Measurements from ENCODE around the gene GAST. TPM values are rescaled to one million over a fixed set of nuclear protein-coding genes. Genes with fewer than 3 reads are reported as not detected.

Gene GAST
- total RNA-seq, 1 experiment from 2014 or later: not detected

- TF ChIP-seq REST (IDR thresholded peaks at IDR 0.05; ENCODE audit: low read depth): no peak
- no peak for TF ChIP-seq JUND (IDR thresholded peaks at IDR 0.05)
- TF ChIP-seq SP1 (IDR thresholded peaks at IDR 0.05; ENCODE audit: low read depth): no peak
- no peak for TF ChIP-seq MAX (IDR thresholded peaks at IDR 0.05)
- no peak for TF ChIP-seq POLR2AphosphoS5 (IDR thresholded peaks at IDR 0.05; ENCODE audit: low read depth, low read length)
- no peak for TF ChIP-seq ATF3 (IDR thresholded peaks at IDR 0.05)
- no peak for TF ChIP-seq ZNF274 (IDR thresholded peaks at IDR 0.05; ENCODE audit: low read depth, low read length)
- TF ChIP-seq POLR2A (IDR thresholded peaks at IDR 0.05; ENCODE audit: borderline replicate concordance, extremely low read depth, insufficient read depth, insufficient read length): no peak
These were observed 31.6 kb upstream of the GAST start (continued) for GRCh38 chr17:41680426-41681040.

- Histone ChIP-seq H3K27me3 (ENCODE audit: insufficient read depth, low read length) (no peaks in the 10 kb centered on the region), H3K27ac (ENCODE audit: low read depth, low read length) (no peak overlapping the region)
- no peak for TF ChIP-seq EGR1 (IDR thresholded peaks at IDR 0.05; ENCODE audit: low read depth)
- TF ChIP-seq FOSL1 (IDR thresholded peaks at IDR 0.05; ENCODE audit: low read depth): no peak
- no peak for TF ChIP-seq JUND (IDR thresholded peaks at IDR 0.05)
- TF ChIP-seq EZH2 (IDR thresholded peaks at IDR 0.05): no peak
- TF ChIP-seq EZH2phosphoT487 (IDR thresholded peaks at IDR 0.05; ENCODE audit: borderline replicate concordance): no peak
- TF ChIP-seq RAD21 (IDR thresholded peaks at IDR 0.05; ENCODE audit: low read depth): no peak
- no peak for TF ChIP-seq SRF (IDR thresholded peaks at IDR 0.05; ENCODE audit: low read depth)
- TF ChIP-seq SIN3A (IDR thresholded peaks at IDR 0.05; ENCODE audit: low read depth): no peak
- no peak for TF ChIP-seq POLR2A (IDR thresholded peaks at IDR 0.05; ENCODE audit: borderline replicate concordance, extremely low read depth, insufficient read depth, insufficient read length)
- TF ChIP-seq REST (IDR thresholded peaks at IDR 0.05; ENCODE audit: low read depth): no peak
- no peak for TF ChIP-seq SP1 (IDR thresholded peaks at IDR 0.05; ENCODE audit: low read depth)
- TF ChIP-seq CBX3 (IDR thresholded peaks at IDR 0.05; ENCODE audit: low read depth): no peak
These were observed 30.4 kb upstream of the GAST start for GRCh38 chr17:41681776-41682175.

More at GRCh38 chr17:41681776-41682175, 30.4 kb upstream of the GAST start:
- ChIA-PET RAD21 (ENCODE audit: low non-redundant PET in 1 of 2, low total read pairs in 2 of 2, uncharacterized antibody in 2 of 2, unreplicated experiment in 2 of 2) (no interaction called here), CTCF (interaction anchor here (4.6 kb wide), 1 partner anchor 16 kb away, joined by 15 read pairs; no protein-coding TSS in a partner anchor), POLR2A (interaction anchor here (4.2 kb wide), 1 partner anchor 10 kb away, joined by 17 read pairs; no protein-coding TSS in a partner anchor)
- DNase-seq (ENCODE audit: low read depth, low spot score) (no peak), ATAC-seq (no peak)
- Histone ChIP-seq H3K9me2 (ENCODE audit: insufficient read depth) (no peaks in the 10 kb centered on the region), H3K36me3 (ENCODE audit: control insufficient read depth in 1 of 2, insufficient read depth in 2 of 2, low read length in 2 of 2) (no peaks in the 10 kb centered on the region), H3K4me1 (ENCODE audit: control insufficient read depth in 1 of 2, insufficient read depth in 2 of 2, low read length in 2 of 2) (peaks cover 8 to 18% of the 10 kb centered on the region in 2 experiments), H3K4me2 (ENCODE audit: low read length) (no peak overlapping the region), H3K9me3 (ENCODE audit: control insufficient read depth in 1 of 2, insufficient read depth in 1 of 2, low read depth in 1 of 2, low read length in 2 of 2) (peaks cover 0 to 5% of the 10 kb centered on the region in 2 experiments; a peak in 1 of 4 replicates), H3K79me2 (ENCODE audit: insufficient read depth, low read length) (no peaks in the 10 kb centered on the region), H2AFZ (ENCODE audit: low read depth, low read length, poor library complexity, severe bottlenecking) (no peak overlapping the region), H4K20me1 (ENCODE audit: insufficient read depth) (no peaks in the 10 kb centered on the region), H3K4me3 (replicated peaks in 1 of 2; ENCODE audit: low read depth in 1 of 2, low read length in 2 of 2) (no peak overlapping the region), H3K9ac (ENCODE audit: low read length) (no peak overlapping the region)
- intact Hi-C loops (cut with micrococcal nuclease): no loop called here
- no TSS peak for BruUV-seq (replicated peaks)

Data from HCT116 (cell line).